Measurements from ENCODE around the gene CBLN3.

GRCh38 chr14:24378327-24378726 is 51.1 kb downstream of the CBLN3 start:
- no peak for TF ChIP-seq EZH2 (IDR thresholded peaks at IDR 0.05; ENCODE audit: insufficient read depth, poor library complexity, severe bottlenecking)
- no peak for TF ChIP-seq EZH2phosphoT487 (IDR thresholded peaks at IDR 0.05; ENCODE audit: insufficient read depth, low read depth)

All from GM23248 (cell line).